Activated naive CD8-positive, alpha-beta T cell (primary cell): Measurements from ENCODE around the gene SCAMP4.

Experiments
- H3K27ac Mint-ChIP-seq: one replicate; pipeline ENCODE4 v1.8.0; 2021; ENCODE audit warnings: mixed read lengths
- H3K27me3 Mint-ChIP-seq: one replicate; pipeline ENCODE4 v1.8.0; 2021; ENCODE audit warnings: mixed read lengths
- H3K36me3 Mint-ChIP-seq: one replicate; pipeline ENCODE4 v1.8.0; 2021; ENCODE audit warnings: mixed read lengths
- H3K4me1 Mint-ChIP-seq: one replicate; pipeline ENCODE4 v1.8.0; 2021; ENCODE audit warnings: low read depth, mixed read lengths
- H3K4me3 Mint-ChIP-seq: one replicate; pipeline ENCODE4 v1.8.0; 2021; ENCODE audit warnings: mild to moderate bottlenecking, mixed read lengths
- H3K9me3 Mint-ChIP-seq: one replicate; pipeline ENCODE4 v1.8.0; 2021; ENCODE audit warnings: low read depth, mixed read lengths

The SCAMP4 gene

DNA sequence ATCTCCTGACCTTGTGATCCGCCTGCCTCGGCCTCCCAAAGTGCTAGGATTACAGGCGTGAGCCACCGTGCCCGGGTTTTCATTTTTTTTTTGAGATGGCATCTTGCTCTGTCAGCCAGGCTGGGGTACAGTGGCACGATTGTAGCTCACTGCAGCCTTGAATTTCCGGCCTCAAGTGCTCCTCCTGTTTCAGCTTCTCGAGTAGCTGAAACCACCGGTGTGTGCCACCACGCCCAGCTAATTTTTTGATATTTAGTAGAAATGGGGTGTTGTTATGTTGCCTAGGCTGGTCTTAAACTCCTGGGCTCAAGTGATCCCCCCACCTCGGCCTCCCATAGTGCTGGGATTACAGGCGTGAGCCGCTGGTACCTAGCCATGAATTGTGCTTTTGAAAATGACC is 5.9 kb downstream of the SCAMP4 start:
- H3K4me1 Mint-ChIP-seq, result peaks cover 19% of the 10 kb centered on the region
- H3K4me3 Mint-ChIP-seq, result no peak overlapping the region
- no peaks in the 10 kb centered on the region for H3K9me3 Mint-ChIP-seq
- H3K27me3 Mint-ChIP-seq, result no peaks in the 10 kb centered on the region
- no peak overlapping the region for H3K27ac Mint-ChIP-seq
- no peaks in the 10 kb centered on the region for H3K36me3 Mint-ChIP-seq

DNA sequence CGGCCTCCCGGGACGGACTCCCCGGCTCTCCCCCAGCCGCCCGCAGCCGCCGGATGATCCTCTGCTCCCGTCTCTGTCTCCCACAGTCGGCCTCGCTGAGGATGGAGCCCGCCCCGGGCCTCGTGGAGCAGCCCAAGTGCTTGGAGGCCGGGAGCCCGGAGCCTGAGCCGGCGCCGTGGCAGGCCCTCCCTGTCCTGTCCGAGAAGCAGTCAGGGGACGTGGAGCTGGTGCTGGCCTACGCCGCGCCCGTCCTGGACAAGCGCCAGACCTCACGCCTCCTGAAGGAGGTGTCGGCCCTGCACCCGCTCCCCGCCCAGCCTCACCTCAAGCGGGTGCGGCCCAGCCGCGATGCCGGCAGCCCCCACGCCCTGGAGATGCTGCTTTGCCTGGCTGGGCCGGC is 6.8 kb downstream of the SCAMP4 start:
- H3K9me3 Mint-ChIP-seq, result no peaks in the 10 kb centered on the region
- H3K27me3 Mint-ChIP-seq, result no peaks in the 10 kb centered on the region
- no peak overlapping the region for H3K27ac Mint-ChIP-seq
- H3K36me3 Mint-ChIP-seq, result no peaks in the 10 kb centered on the region
- H3K4me3 Mint-ChIP-seq, result no peak overlapping the region
- H3K4me1 Mint-ChIP-seq, result peaks cover 19% of the 10 kb centered on the region

DNA sequence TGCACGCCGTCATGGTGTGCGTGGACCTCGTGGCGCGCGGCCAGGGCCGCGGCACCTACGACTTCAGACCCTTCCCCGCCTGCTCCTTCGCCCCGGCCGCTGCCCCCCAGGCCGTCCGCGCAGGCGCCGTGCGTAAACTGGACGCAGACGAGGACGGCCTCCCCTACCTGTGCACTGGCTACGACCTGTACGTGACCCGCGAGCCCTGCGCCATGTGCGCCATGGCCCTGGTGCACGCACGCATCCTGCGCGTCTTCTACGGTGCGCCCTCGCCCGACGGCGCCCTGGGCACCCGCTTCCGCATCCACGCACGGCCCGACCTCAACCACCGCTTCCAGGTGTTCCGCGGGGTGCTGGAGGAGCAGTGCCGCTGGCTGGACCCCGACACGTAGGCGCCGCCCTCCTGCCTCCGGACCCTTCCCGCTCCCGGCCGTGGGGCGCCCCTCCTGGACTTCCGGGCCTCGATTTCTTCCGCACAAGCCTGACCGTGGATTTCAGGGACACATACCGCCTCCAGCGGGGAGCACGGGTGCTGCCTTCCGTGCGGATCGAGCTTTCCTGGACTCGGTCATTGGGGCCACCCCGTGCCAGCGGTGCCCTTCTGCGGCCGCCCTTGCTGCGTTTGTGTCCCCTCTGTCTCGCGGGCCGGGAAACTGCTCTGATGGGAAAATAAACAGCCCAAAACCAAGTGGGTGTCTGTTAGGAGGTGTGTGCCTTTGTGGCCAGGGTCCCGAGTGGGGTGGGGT is 7.7 kb downstream of the SCAMP4 start:
- no peaks in the 10 kb centered on the region for H3K27me3 Mint-ChIP-seq
- peaks cover 16% of the 10 kb centered on the region for H3K4me1 Mint-ChIP-seq
- no peaks in the 10 kb centered on the region for H3K9me3 Mint-ChIP-seq
- no peaks in the 10 kb centered on the region for H3K36me3 Mint-ChIP-seq
- no peak overlapping the region for H3K4me3 Mint-ChIP-seq
- H3K27ac Mint-ChIP-seq, result no peak overlapping the region

DNA sequence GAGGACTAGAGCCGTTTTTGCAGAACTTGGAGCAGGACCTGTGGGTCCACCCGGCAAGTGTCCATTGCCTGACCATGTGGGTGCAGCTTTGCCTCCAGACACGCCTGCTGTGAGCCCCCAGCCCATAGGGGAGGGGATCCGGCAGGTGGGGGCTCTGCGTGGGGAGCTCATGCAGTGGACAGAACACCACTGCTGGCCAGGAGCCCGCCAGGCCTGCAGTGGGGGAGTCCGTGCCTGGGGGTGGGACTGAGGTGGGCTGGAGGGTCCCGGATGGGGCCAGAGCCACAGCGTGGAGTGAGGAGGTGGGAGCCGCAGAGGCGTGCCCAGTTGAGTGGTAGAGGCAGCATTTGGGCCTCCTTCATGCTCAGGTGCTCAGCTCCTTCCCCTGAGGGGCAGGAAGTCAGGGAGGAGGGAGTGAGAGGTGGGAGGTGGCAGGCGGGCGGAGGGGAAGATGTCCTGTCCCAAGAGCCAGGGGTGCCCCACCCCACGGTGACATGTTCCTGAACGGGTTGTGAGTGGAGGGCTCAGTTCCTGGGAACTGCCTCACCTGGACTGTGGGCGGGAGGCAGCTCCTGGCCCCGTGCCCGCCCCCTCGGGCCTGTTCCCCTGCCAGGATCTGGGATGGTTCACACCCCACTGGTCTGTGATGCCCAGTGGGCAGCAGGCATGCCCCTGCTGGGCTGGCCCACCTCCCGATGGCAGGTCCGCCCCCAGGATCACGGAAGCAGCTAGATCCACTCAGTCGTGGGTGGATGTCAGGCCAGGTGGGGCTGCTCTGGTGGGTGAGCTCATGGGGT is 8.8 kb downstream of the SCAMP4 start:
- Mint-ChIP-seq H3K27me3 (no peaks in the 10 kb centered on the region), H3K27ac (no peak overlapping the region)

DNA sequence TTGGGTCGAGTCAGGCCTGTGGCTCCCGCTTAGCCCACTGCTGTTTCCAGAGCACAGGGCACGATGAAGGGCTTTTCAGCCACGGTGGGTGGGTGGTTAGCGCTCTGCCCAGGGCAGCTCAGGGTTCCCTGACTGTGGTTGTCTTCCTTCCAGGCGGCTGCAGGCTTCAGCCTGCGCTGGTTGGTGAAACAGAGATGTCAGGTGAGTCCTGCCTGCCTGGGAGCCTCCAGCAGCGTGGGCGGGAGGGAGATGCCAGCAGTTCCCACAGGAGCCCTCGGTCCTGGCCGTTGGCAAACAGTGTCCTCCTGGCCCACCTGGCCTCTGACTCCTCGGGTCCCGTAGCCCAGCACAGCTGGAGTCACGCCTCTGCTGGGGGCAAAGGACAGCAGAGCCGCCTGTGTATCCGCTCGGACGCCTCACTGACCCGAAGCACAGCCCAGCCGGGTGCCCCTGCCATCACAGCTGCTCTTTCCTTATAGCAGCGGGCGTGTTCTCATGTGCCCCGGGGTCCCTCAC is 9.7 kb downstream of the SCAMP4 start:
- no peak overlapping the region for H3K27ac Mint-ChIP-seq
- H3K4me1 Mint-ChIP-seq, result peaks cover 4% of the 10 kb centered on the region
- no peak overlapping the region for H3K4me3 Mint-ChIP-seq
- H3K36me3 Mint-ChIP-seq, result no peaks in the 10 kb centered on the region
- no peaks in the 10 kb centered on the region for H3K27me3 Mint-ChIP-seq
- no peaks in the 10 kb centered on the region for H3K9me3 Mint-ChIP-seq

More for the DNA sequence above, 8.8 kb downstream of the SCAMP4 start:
- Mint-ChIP-seq H3K9me3 (no peaks in the 10 kb centered on the region), H3K36me3 (no peaks in the 10 kb centered on the region), H3K4me1 (peaks cover 11% of the 10 kb centered on the region), H3K4me3 (no peak overlapping the region)

DNA sequence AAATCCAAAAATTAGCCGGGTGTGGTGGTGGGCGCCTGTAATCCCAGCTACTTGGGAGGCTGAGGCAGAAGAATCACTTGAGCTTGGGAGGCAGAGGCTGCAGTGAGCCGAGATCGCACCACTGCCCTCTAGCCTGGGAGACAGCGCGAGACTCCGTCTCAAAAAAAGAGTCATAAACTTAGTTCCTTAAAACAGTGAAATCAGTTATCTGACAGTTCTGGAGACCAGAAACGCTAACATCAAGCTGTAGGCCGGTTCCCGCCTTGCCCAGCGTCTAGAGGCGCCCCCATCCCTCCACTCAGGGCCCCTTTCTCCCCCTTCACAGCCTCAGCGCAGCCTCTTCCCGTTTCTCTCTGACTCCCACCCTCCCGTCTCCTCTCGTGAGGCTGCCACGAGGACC is 11.9 kb downstream of the SCAMP4 start:
- H3K36me3 Mint-ChIP-seq, result no peaks in the 10 kb centered on the region
- H3K4me1 Mint-ChIP-seq, result no peaks in the 10 kb centered on the region
- H3K4me3 Mint-ChIP-seq, result no peak overlapping the region
- no peaks in the 10 kb centered on the region for H3K9me3 Mint-ChIP-seq
- no peaks in the 10 kb centered on the region for H3K27me3 Mint-ChIP-seq
- H3K27ac Mint-ChIP-seq, result no peak overlapping the region

DNA sequence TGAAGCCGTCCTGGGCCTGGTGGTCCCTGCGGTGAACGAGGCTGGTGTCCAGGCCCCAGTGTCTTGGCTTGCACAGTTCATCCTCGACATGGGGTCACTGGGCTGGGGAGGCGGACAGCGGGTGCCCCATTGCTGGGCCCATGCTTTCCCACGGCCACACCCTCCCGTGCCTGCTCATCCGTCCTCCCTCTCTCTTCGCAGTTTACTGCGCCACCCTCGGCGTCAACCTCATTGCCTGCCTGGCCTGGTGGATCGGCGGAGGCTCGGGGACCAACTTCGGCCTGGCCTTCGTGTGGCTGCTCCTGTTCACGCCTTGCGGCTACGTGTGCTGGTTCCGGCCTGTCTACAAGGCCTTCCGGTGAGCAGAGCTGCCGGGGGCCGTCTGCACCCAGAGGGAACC is 12.7 kb downstream of the SCAMP4 start:
- H3K9me3 Mint-ChIP-seq, result no peaks in the 10 kb centered on the region
- H3K4me3 Mint-ChIP-seq, result no peak overlapping the region
- no peaks in the 10 kb centered on the region for H3K36me3 Mint-ChIP-seq
- no peaks in the 10 kb centered on the region for H3K27me3 Mint-ChIP-seq
- H3K4me1 Mint-ChIP-seq, result no peaks in the 10 kb centered on the region
- no peak overlapping the region for H3K27ac Mint-ChIP-seq

DNA sequence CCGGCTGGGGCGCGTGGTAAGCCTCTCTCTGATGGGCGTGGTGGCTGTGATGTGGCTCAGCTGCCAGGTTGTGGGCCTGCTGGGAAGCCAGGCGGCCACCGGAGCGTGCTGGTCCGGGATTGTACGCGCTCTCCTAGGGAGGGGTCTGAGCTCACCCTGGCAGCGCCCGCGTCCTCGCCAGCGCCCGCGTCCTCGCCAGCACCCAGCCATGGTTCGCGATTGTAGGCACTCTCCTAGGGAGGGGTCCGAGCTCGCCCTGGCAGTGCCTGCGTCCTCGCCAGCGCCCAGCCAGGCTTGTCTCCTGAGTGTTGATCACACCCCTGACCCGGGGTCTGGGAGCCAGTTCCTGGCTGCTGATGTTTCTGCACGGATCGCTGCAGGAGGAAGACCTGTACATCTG is 13.8 kb downstream of the SCAMP4 start:
- Mint-ChIP-seq H3K36me3 (no peaks in the 10 kb centered on the region), H3K27ac (no peak overlapping the region)

DNA sequence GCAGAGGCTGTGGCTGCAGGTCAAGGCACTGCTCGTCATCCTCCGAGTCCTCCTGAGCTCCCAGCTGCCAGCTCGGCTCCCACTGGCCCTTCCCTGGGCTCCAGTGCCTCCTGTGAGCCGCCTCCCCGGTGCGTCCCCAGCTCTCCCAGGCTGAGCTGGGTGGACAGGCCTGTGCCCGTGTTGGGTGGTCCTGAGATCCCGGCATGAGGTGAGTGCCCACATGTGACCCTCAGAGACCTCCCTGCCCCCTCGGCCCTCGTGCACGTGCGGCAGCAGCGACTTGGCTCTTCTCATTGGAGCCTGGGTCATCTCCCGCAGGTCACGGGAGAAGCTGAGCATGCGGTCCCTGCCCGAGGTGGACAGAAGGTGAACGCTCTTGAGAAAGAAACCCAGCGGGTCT is 15.4 kb downstream of the SCAMP4 start:
- H3K9me3 Mint-ChIP-seq, result no peaks in the 10 kb centered on the region
- no peaks in the 10 kb centered on the region for H3K4me1 Mint-ChIP-seq
- H3K36me3 Mint-ChIP-seq, result no peaks in the 10 kb centered on the region
- no peaks in the 10 kb centered on the region for H3K27me3 Mint-ChIP-seq
- no peak overlapping the region for H3K27ac Mint-ChIP-seq
- H3K4me3 Mint-ChIP-seq, result no peak overlapping the region

More for the DNA sequence above, 13.8 kb downstream of the SCAMP4 start:
- Mint-ChIP-seq H3K4me1 (no peaks in the 10 kb centered on the region), H3K9me3 (no peaks in the 10 kb centered on the region), H3K4me3 (no peak overlapping the region), H3K27me3 (no peaks in the 10 kb centered on the region)

DNA sequence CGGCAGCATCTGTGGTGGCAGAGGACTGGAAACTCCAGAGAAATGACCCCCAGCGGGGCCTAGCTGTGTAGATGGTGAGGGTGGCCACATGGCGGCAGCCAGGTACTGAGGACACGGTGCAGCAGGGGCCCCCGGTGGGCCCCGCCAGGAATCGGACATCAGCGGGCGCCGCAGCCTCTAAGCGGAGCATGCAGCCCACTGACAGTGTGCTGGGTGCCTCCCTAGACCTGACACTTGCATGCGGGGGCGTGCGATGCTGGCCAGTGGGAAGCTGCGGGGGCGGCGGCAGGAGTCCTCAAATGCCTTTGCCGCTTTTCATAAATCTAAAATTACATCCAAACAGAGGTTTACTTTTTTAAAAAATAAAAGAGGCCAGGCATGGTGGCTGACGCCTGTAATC is 16.1 kb downstream of the SCAMP4 start:
- H3K9me3 Mint-ChIP-seq, result no peaks in the 10 kb centered on the region

DNA sequence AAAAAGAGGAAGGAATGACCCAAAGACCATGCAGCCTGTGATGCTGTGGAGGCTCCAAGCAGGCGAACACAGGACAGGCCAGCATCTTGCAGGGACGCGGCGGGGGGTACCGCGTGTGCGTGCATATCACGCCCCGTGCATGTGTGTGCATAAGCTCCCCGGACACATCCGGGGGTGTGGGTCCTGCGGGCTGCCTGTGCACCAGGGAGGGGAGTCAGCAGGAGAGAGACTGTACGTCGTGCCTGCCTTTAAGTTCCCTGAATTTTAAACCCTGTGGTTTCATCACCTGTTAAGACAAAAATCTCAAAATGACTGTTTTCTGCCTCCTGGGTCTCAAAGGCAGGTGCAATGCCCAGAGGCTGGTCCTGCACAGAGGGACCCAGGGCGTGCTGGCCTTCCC is 16.6 kb downstream of the SCAMP4 start:
- Mint-ChIP-seq H3K27ac (no peak overlapping the region), H3K4me3 (no peak overlapping the region), H3K4me1 (no peaks in the 10 kb centered on the region), H3K9me3 (no peaks in the 10 kb centered on the region), H3K36me3 (no peaks in the 10 kb centered on the region), H3K27me3 (no peaks in the 10 kb centered on the region)

More for the DNA sequence above, 16.1 kb downstream of the SCAMP4 start:
- Mint-ChIP-seq H3K4me1 (no peaks in the 10 kb centered on the region), H3K27ac (no peak overlapping the region), H3K27me3 (no peaks in the 10 kb centered on the region), H3K36me3 (no peaks in the 10 kb centered on the region), H3K4me3 (no peak overlapping the region)

DNA sequence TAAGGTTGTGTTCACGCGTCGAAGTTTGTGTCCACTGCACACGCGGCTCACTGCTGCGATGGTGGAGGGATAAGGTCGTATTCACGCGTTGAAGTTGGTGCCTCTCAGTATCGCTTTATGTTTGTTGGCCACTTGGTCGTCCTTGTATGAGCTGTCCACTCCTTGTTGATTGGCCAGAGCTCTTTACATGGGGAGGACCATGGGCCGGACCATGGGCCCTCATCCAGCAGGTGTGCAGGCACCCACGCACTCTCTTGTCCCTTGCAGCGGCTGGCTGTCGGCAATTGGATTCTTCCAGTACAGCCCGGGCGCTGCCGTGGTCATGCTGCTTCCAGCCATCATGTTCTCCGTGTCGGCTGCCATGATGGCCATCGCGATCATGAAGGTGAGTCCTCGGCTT is 17.6 kb downstream of the SCAMP4 start:
- no peak overlapping the region for H3K4me3 Mint-ChIP-seq
- no peaks in the 10 kb centered on the region for H3K27me3 Mint-ChIP-seq
- peaks cover 3% of the 10 kb centered on the region for H3K4me1 Mint-ChIP-seq
- no peak overlapping the region for H3K27ac Mint-ChIP-seq
- no peaks in the 10 kb centered on the region for H3K9me3 Mint-ChIP-seq
- no peaks in the 10 kb centered on the region for H3K36me3 Mint-ChIP-seq

DNA sequence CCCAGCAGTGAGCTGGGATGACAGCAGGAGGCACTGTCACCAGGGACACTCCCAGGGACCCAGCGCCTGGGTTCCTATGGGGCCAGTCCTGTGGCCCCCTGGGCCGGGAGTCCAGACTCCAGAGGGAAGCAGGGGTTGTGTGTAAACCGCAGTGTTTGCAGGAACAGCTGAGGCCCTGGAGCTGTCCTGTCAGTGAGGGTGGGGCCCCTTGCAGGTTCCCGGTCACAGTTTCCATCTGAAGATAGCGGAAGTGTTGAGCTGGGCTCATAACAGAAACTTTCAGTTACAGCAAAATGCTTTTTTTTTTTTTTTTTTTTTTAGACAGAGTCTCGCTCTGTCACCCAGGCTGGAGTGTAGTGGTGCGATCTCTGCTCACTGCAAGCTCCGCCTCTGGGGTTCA is 18.1 kb downstream of the SCAMP4 start:
- Mint-ChIP-seq H3K9me3 (no peaks in the 10 kb centered on the region), H3K36me3 (no peaks in the 10 kb centered on the region), H3K4me1 (peaks cover 5% of the 10 kb centered on the region), H3K27me3 (no peaks in the 10 kb centered on the region), H3K27ac (no peak overlapping the region), H3K4me3 (no peak overlapping the region)

DNA sequence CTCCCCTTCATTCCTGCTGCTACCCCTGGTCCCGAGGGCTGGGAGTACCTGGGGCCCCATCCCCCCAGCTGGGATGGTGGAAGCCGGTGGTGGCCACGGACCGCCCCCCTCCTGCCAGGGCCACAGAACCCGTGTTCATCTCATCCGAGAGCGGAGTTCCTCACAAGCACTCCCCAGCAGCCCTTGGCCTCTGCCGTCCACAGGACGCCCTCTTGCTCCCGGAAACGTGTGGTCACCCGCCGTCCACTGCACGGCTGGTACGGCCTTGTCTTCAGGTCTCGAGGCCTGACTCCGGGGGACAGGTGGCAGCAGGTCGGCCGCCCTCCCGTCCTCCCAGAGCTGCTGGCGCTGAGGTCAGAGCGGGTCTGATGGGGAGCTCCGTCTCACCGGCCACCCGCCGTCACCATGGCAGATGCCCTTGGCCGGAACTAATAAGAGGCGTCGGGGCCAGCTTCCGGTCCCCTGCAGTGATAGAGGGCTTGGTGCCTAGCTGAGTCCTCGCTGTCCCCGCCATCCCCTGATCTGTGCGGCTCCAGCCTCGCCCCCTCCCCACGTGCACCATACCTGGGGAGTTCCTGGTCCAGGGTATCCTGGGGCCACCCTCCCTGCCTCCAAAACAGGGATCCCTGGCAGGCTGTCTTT is 19.2 kb downstream of the SCAMP4 start:
- H3K27me3 Mint-ChIP-seq, result no peaks in the 10 kb centered on the region
- no peak overlapping the region for H3K27ac Mint-ChIP-seq
- H3K9me3 Mint-ChIP-seq, result no peaks in the 10 kb centered on the region
- H3K4me1 Mint-ChIP-seq, result peaks cover 6% of the 10 kb centered on the region
- H3K4me3 Mint-ChIP-seq, result no peak overlapping the region
- no peaks in the 10 kb centered on the region for H3K36me3 Mint-ChIP-seq

DNA sequence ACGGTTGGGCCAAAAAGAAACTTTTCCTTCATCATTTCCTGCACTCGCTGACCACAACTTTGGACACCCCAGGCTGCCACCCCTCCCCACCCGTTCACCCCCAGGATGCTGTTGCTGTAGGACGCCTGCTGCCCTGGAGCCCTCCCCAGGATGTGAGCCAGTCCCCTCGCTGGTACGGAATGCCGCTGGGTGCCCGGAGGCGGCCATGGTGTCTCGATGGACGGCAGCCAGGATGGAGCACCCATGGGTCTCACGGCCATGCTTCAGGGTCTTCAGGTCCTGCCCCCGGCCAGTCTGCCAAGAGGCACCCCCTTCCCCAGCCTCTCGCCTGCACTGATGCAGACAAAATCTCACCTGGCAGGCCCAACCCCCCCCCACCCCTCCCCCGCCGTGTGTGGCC is 20.3 kb downstream of the SCAMP4 start:
- Mint-ChIP-seq H3K4me1 (peaks cover 10% of the 10 kb centered on the region), H3K27ac (no peak overlapping the region), H3K4me3 (no peak overlapping the region), H3K9me3 (no peaks in the 10 kb centered on the region), H3K36me3 (no peaks in the 10 kb centered on the region), H3K27me3 (no peaks in the 10 kb centered on the region)
